GM21723 (cell line): ENCODE results near the gene SLC25A46.
"Not testable (repeated sequence)": the region's sequence is repeated elsewhere in the genome, so short reads cannot be mapped to it uniquely, and the experiment has no call there.

Experiments used
- ATAC-seq: cut with Tn5 transposase; IDR thresholded peaks from one replicate; pipeline ENCODE4 v1.9.1; 2021; ENCODE audit warnings: mild to moderate bottlenecking, moderate library complexity; ENCODE audit not compliant: unreplicated experiment

The SLC25A46 gene

GRCh38 chr5:110738812-110739651, at the start of gene SLC25A46:
Gene SLC25A46, plus strand, starts transcription at chr5:110739007. Its CDS starts 113 bp downstream, at chr5:110739120.
- ATAC-seq: peak; percentile 98

DNA sequence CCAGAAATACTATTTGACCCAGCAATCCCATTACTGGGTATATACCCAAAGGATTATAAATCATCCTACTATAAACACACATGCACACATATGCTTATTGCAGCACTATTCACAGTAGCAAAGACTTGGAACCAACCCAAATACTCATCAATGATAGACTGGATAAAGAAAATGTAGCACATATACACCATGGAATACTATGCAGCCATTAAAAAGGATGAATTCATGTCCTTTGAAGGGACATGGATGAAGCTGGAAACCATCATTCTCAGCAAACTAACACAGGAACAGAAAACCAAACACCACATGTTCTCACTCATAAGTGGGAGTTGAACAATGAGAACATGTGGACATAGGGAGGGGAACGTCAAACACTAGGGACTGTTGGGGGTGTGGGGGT, 48.2 kb upstream of the SLC25A46 start:
- not testable (repeated sequence) for ATAC-seq

GRCh38 chr5:110692669-110693068, 46.1 kb upstream of the SLC25A46 start:
- not testable (repeated sequence) for ATAC-seq

GRCh38 chr5:110702300-110702699, 36.5 kb upstream of the SLC25A46 start:
- no peak for ATAC-seq

GRCh38 chr5:110702704-110703103, 36.1 kb upstream of the SLC25A46 start:
- no peak for ATAC-seq

DNA sequence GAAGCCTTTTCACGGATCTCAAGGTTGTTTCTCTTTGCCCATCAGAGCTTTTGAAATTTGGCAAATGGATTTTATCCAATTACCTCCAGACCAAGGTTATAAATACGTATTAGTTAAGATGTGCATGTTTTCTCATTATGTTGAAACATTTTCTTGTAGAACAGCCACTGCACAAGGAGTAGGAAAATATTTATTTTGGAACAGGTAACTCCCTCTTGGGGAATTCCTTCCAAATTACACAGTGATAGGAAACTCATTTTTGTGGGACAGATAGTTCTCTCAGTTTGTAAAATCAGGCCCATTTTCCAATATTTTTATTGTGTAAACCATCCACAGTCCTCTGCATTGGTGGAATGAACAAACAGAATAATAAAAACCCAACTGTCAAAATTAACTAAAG, 35.3 kb upstream of the SLC25A46 start:
- ATAC-seq: no peak

DNA sequence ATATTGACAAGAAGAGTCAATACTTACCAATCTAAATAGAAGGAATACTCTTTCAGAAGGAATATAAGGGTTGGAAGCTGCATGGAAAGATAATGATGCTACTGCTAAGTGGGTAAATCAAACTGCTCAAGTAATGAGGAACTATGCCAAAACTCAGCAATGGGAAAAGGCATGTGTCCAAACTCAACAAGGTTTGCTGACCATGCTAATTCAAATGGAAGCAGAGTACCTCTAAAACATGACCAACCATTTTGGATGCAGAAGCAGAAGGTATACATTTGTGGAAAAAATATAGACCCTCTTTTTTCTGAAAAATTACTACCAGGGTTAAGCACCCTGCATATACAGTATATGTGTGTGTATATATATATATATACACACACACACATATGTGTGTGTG, 33.5 kb upstream of the SLC25A46 start:
- no peak for ATAC-seq

- no peak for ATAC-seq
Observed at GRCh38 chr5:110707260-110707844, 31.5 kb upstream of the SLC25A46 start.

GRCh38 chr5:110716247-110717245, 22.3 kb upstream of the SLC25A46 start:
- ATAC-seq: peak; percentile 79

- no peak for ATAC-seq
Observed at GRCh38 chr5:110718311-110718710, 20.5 kb upstream of the SLC25A46 start.

GRCh38 chr5:110726249-110727024, 12.4 kb upstream of the SLC25A46 start, which contains the start of gene TMEM232:
Gene TMEM232, minus strand, starts transcription at chr5:110726671. Its CDS starts 59,319 bp downstream, at chr5:110667352.
- peak; percentile 100 for ATAC-seq

DNA sequence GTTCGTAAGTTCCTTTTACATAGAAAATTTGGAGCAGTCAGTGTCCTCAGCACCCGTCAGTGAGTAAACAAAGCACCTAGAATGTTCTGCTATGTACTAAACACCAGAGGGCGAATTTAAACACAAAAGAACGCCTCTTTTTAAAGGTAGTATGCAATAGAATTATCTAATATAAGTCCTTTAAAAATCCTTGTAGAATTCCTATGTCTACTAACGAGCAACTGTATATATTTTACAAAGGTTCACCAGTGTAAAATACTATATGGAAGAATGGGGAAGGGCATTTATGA, 11.8 kb upstream of the SLC25A46 start:
- ATAC-seq: peak; percentile 83

- not testable (repeated sequence) for ATAC-seq
Observed at GRCh38 chr5:110731499-110731898, 7.3 kb upstream of the SLC25A46 start.

GRCh38 chr5:110734101-110734500, 4.7 kb upstream of the SLC25A46 start:
- no peak for ATAC-seq

GRCh38 chr5:110735556-110735955, 3.3 kb upstream of the SLC25A46 start:
- no peak for ATAC-seq

- ATAC-seq: no peak
Observed at GRCh38 chr5:110736753-110737152, 2.1 kb upstream of the SLC25A46 start.

GRCh38 chr5:110738503-110738811, 350 bp upstream of the SLC25A46 start:
- ATAC-seq: peak; percentile 65

- ATAC-seq: peak; percentile 96
Observed at GRCh38 chr5:110751902-110752762, 13.3 kb downstream of the SLC25A46 start.

DNA sequence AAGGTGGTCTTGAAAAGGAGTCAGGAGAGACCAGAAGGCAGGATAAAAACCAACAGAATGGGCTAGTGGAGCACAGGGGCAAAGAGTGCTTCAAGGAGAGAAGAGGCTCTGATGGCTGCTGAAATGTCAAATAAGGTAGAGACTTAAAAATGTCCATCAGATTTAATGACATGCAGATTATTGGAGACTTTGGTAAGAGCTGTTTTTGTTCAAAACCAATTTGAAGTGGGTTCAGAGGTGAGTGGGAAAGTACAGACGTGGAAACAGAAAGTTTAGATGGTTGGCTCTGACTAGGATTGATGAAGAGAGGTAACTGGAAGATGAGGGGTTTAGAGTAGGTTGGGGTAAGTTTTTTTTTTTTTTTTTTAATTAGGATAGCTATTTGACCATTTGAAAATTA, 14.1 kb downstream of the SLC25A46 start:
- peak; percentile 20 for ATAC-seq

DNA sequence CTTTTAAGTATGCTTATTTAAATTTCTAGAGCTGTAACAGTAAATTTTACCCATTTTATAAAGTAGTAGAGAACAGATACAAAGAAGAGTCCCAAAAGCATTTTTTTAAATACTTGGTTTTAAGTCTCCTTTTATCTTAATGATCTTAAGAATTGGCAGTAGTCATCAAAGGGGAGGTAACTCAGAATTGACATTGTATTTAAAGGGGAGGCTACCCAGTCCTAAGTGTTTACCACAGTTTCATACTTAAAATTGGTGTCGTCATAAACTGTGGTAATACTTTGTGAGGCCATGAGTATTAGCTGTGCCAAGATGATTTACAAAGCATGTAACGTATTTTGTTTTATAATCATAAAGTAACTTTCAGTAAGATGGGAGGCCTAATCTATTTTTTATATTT, 14.8 kb downstream of the SLC25A46 start:
- no peak for ATAC-seq
